Myocyte (in vitro differentiated cells): Measurements from ENCODE around the gene ARHGAP25. TPM values are rescaled to one million over a fixed set of nuclear protein-coding genes. Genes with fewer than 3 reads are reported as not detected.

Experiments
- DNase-seq: peaks from one replicate; pipeline ENCODE4 v3.0.0-alpha.2; 2012; ENCODE audit warnings: low read depth
- total RNA-seq: library from RNA; depleted of rRNA; stranded (reverse); fragments of >200 nt; gene quantifications from 2 replicates; pipeline ENCODE4 v1.2.3, GENCODE V29; 2014

The ARHGAP25 gene
- total RNA-seq, 1 donor from 2014 or later = not detected

DNA sequence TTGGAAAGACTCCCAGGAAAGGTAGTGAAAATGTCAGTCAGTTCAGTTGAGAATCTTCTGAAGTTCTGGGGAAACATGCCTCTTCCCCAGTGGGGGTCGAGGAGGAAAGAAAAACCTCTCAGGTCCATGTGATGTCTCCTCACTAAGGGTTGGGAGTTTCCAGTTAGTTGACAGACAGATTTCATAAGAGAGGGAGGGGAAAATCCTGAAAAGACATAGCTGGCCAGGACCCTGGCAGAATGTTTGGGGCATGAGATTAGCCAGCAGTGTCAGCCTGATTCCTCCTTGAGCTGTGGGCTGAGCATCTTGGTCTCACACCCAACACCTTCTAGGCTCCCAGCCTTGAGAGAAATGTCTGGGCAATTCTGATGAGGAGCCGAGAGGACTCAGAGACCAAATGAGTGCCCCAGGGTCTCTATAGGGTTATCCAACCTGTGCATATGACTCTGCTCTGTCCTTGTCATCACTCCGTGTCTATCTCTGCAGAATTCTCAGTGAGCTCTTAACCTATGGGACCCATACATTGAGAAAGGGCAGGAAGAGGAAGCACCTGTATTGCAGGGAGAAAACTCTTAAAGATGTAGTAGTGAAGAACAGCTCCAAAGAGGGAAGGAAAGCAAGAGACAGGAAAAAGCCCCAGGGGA lies 122.7 kb downstream of the ARHGAP25 start:
- DNase-seq = no peak

DNA sequence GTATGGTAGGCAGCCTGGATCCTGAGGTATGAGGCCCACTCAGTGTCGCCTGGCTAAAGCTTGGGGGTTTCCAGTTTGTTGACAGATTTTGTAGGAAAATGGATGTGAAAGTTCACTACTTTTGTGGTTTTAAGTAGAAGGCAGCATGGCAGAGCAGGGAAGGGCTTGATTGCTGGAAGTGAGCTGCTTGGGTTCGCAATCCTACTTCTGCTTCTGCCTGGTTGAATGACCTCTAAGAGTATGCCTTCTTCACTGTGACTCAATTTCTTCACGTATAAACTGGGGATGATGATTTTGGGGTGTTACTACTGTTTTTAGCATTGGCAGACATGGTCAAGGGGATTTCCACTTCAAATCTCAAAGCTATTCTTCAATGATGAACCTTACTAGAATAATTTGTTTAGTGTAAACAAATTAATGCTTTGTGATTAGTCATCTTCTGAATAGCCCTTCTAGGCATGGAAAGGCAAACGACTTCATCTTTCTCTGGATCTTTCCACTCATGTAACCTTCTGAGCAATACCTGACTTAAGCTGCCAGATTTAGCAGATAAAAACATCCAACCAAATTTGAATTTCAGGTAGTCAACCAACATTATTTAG lies 123.3 kb downstream of the ARHGAP25 start:
- no peak for DNase-seq

DNA sequence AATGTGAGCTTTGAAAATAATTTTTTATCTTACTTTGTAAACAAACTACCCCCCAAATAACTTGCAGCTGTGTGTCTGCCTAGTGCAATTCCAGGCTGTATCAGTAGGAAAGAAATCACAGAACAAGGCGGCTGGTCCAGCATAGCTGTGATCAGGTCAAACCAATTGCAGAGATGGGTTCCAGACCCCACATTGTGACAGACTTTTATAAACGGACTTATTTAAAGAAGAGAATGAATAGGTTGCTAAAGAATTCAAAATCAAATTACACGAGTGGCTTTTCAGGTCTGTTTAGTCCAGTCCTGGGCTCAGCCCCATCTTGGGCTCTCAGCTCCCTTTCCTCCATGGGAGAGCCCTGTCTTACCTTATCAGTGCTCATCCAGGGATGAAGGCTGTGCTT lies 125.5 kb downstream of the ARHGAP25 start:
- DNase-seq = no peak

DNA sequence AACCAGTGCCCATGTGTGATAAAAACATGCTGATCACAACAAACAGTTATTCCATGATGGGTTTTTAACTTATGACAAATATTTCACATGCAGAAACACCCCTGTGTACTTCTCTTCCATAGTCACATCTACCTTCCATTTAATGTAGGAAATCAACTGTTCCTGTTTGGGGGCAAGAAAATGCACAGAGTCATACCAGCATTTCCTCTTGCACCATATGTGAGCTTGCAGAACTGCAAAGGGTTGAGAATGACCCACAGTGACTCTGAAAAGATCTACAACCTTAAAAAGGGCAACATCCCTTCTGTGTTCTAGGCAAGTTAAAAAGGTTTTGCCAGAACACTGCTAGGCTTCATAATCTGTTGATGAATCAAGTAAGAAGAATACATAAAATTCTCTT lies 126.7 kb downstream of the ARHGAP25 start:
- DNase-seq = no peak

DNA sequence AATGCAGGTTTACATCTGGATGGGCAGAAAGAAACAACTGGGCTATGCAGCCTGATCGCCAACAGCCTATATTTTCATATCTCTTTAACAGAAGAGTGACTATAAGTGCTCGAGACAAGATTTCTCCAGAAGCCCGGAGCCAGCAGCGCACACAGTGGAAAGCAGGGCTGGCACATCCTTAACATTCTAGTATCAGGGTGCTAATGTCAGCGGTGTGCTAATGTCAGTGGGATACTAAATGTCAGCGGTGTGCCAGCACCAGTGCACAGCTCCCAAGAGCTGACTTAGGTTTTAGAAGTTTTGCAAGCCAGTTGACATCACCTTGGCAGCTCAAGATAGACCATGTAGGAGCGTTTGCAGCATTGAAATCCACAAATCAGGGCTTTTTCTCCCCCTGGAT lies 128.3 kb downstream of the ARHGAP25 start:
- DNase-seq = no peak

DNA sequence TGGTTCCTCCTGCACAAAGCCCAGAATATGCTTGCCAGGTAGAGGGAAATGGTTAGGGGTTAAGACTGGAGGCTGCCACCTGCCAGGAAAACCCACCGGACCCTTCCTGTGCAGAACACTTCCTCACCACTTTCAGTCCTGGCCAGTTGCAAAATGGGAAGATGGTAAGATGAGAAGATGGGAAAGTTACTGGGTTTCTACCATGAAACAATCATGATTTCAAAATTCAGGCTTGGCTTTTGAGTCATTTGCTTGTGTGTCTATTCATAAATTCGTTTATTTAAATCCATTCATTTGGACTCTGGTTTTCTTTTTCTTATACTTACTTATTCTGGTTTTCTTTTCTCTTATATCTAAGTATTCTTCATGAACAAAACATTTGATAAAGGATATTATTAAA lies 129.4 kb downstream of the ARHGAP25 start:
- DNase-seq = no peak

DNA sequence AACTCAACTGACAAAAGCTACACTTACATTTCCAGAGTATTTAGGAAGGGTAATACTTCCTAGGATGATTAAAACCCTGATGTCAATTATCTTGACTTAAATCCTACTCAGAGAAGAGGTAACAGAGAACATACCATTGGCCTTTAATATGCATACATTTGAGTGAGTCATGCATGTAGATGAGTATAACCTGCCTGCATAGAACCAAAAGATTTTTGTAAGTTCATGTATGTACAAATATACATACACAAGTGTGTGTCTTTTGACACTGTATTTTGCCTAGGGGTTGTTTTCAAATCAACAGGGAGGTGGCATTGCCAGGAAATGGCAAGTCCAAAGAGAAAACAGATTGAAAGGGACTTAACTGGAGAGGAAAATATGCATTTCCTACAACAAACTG lies 130.5 kb downstream of the ARHGAP25 start:
- no peak for DNase-seq

DNA sequence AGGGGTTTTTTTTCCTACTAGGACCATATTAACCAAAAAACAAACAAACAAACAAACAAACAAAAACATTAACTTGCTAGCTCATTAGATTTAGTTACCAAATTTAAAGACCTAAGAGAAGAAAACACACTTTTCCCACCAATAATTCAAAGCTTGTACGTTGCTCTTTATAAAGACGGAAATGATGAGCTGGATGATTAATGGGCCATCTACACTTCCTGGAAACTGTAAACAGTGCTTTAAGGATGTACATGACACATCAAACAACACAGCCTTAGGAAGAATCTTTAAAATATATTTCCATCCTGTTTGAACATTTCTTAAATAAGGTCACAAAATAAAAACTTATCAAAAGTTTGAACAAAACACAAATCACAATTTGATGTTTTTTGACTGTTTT lies 135.6 kb downstream of the ARHGAP25 start:
- DNase-seq = no peak

DNA sequence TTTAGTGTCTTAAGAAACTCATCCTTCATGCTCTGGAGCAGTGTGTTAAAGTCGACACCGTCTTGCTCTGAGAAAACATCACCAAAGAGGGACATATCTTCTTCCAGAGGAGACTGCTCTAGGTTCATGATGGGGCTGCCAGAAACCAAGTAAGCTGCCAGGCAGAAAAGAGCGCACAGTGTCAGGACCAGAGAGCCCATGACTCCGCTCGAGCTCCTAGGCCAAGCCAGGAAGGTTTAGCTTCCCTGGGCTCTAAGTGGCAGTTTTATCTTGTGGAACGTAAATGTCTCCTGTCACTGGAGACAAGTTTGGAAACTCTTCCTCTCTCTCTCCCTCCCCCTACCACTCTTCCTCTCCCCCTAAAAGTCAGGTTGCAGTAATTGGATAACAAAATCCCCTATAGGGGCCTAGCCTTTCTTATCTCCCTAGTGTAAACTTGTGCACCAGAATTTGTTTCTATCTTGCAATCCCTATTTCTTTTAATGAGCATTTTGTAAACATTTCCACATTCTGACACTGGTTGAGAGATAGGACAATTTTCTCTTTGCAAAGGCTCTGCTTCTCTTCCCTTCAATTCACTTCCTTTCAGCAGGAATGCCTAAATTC lies 136.7 kb downstream of the ARHGAP25 start, which contains the start of gene BMP10:
Gene BMP10, minus strand, starts transcription at position 239 of the 606 bp plus-strand sequence. Its CDS starts 39 bp downstream, at position 200.
- DNase-seq = no peak

Other genes starting within 250 kb of the ARHGAP25 start
- not detected in 2 replicates for gene PROKR1, start 91.2 kb upstream of the ARHGAP25 start, total RNA-seq
- 0.11 TPM in 1 of 2 replicates, not detected in the other for gene BMP10, start 136.6 kb downstream of the ARHGAP25 start, total RNA-seq
- gene GKN2, start 218.1 kb downstream of the ARHGAP25 start, total RNA-seq = not detected in 2 replicates
- not detected in 2 replicates for gene GKN1, start 239.8 kb downstream of the ARHGAP25 start, total RNA-seq